Right lobe of liver (tissue), 4 donors: Measurements from ENCODE around the gene TMEM225.

Source experiments
- POLR2A ChIP-seq: fragments of 450-650 bp; IDR thresholded peaks from one replicate; pipeline ENCODE4 v1.6.1; 2017; ENCODE audit warnings: antibody characterized with exemption, mild to moderate bottlenecking
- TF ChIP-seq, protein P1 (sequence below), 4 donors: fragments of 200-600 bp in 3 of 4; fragments of 450-650 bp in 1 of 4; IDR thresholded peaks; one replicate each; pipeline versions ENCODE4 v1.5.1 to v1.8.0; 2016 to 2022; ENCODE audit warnings: antibody characterized with exemption in 4 of 4, mild to moderate bottlenecking in 2 of 4
- donor health status: DM: no; HTN: no; CAD: no.
- donor health status: DM: no; HTN: no; CAD: no.
- donor health status: DM: no; HTN: yes; CAD: no.

DNA sequence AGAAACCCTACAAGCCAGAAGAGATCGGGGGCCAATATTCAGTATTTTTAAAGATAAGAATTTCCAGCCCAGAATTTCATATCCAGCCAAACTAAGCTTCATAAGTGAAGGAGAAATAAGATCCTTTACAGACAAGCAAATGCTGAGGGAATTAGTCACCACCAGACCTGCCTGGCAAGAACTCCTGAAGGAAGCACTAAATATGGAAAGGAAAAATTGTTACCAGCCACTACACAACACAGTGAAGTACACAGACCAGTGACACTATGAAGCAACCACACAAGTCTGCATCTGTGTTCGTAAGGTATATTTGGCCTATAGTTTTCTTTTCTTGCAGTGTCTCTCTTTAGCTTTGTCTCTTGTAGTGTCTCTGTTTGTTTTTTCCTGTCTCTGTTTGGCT lies 29.0 kb downstream of the TMEM225 start:
- TF ChIP-seq, protein P1, sequence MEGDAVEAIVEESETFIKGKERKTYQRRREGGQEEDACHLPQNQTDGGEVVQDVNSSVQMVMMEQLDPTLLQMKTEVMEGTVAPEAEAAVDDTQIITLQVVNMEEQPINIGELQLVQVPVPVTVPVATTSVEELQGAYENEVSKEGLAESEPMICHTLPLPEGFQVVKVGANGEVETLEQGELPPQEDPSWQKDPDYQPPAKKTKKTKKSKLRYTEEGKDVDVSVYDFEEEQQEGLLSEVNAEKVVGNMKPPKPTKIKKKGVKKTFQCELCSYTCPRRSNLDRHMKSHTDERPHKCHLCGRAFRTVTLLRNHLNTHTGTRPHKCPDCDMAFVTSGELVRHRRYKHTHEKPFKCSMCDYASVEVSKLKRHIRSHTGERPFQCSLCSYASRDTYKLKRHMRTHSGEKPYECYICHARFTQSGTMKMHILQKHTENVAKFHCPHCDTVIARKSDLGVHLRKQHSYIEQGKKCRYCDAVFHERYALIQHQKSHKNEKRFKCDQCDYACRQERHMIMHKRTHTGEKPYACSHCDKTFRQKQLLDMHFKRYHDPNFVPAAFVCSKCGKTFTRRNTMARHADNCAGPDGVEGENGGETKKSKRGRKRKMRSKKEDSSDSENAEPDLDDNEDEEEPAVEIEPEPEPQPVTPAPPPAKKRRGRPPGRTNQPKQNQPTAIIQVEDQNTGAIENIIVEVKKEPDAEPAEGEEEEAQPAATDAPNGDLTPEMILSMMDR (IDR thresholded peaks at IDR 0.05), result no peak
- TF ChIP-seq POLR2A, result no peak
